Hypothalamus (tissue), 51 donors: ENCODE results near the gene PHRF1.

Source experiments
- DNase-seq, 51 donors: peaks; one replicate each; lab custom pipeline; 2025; lab: John Stamatoyannopoulos, UW

The PHRF1 gene

DNA sequence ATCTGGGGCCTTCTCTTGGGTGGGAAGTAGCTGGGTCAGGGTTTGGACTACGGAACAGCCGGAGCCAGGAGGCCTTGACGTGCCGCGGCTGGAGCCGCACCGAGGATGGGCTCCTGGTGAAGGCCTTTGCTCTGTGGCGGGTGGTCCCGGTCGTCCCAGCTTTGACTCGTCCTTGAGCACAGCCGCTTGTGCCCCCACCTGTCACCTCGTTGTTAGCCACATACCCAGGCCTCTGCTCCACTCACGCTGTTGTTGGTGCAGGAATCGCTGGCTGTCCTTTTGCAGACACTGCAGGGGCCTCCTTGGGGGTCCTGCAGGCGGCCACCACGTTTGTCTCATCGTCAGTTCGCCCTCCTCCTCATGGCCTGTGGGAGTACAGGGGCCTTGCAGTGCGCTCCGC, 17.1 kb downstream of the PHRF1 start:
- DNase-seq, result no peak

DNA sequence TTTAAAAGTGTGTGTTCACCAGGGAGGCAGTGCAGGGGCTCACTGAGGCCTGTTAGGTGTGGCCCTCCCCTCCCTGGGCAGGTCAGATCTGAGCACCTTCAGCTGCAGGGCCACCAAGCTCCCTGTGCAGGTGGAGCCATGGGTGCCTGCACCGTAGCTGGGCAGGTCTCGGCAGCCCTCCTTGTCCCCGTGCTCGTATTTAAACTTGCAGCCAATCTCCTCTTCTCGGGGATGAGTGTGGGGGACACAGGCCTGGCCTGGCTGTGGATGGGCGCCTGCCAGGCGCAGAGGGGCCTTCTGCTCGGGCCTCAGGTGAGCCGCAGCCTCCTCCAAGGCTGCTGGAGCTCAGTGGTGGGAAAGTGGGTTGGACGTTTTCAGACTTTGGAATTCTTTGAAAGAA, 19.1 kb downstream of the PHRF1 start:
- DNase-seq, result no peak

DNA sequence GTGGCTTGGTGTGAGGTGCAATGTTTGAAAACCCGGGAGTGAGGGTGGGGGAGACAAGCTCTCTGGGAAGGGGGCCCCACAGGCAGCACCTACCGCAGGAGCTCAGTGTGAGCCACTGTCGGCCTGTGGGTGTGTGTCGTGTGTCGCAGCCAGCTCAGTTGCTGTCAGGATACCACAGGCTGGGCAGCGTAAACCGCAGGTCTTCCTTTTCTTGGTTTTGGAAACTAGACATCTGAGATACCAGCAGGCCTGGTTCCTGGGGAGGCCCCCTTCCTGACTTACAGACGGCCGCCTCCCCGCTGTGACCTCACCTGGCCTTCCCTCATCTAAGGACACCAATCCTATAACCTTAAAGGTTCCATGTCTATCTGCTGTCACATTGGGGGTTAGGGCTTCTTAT, 20.1 kb downstream of the PHRF1 start:
- DNase-seq, result no peak

DNA sequence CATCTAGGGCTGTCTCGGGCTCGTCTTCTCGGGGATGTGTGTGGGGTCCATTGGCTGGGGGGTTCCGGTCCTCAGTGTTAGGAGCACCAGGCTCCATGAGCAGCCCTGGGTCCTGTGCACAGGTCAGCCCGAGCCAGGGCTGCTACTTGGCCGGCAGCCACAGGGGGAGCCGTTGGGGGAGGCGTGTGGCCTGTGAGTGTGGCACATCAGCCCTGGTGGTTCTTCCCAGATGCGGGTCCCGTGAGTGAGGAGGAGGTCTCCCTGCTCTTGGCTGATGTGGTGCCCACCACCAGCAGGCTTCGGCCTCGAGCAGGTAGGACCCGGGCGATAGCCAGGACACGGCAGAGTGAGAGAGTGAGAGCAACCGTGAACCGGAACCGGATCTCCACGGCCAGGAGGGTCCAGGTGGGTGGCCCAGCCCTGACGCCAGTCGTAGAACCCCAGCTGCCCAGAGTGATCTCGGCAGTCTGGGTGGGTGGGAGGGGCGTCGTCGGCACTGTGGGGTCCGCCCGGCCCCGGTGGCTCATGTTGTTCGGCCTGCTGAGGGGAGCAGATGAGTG, 21.0 kb downstream of the PHRF1 start:
- DNase-seq, result no peak

DNA sequence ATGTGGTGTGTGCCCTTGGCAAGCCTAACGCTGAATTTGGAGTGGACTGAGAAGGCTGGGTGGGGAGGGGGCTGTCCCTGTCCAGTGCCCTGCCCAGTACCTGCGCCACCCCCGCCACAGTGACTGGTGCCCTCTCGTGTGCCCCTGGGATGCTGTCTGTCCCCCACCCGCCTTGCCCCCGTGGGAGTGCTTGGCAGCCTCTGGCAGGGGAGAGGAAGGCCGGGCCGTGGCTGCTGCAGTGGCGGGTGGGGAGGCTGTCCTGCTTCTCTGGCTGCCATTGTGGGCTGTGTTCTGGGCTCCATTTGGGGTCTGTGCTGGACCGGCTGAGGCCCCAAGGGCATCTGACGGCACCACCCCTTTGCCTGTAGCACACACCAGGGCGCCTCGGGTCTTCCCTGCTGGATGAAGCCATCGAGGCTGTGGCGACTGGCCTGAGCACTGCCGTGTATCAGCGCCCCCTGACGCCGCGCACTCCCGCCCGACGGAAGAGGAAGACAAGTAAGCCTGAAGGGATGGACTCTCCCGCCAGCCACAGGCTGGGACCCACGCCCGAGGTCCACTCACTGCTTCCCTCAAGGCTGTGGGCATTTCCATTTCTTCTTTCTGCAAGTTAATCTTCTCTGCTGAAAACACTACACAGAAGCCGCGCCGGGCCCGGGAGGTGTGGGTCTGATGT, 21.9 kb downstream of the PHRF1 start:
- DNase-seq, result no peak

DNA sequence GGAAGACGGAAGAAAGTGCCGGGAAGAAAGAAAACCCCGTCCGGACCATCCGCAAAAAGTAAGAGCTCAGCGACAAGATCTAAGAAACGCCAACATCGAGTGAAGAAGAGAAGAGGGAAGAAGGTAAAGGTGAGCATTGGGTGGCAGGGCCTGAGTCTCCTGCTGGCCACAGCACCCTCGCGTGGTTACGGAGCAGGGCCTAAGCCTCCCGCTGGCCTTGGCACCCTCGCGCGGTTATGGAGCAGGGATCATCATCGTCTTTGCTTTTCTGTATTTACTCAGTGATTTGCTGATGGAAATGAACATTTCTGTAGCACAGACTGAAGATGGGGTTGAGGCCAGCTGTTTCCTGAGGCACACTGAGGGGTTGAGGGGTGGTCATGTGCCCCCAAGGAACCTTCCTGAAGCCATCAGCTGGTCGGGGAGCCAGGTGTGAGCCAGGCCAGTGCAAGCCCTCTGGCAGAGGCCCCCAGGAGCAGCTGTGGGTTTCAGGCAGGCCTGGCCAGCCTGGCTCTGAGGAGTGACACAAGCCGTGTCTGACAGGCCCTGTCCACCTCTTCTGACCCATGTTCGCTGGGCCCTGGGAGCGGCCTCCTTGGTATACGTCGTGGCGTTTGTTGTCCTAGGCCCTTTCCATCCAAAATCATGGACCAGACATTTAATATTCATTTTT, 25.4 kb downstream of the PHRF1 start:
- no peak for DNase-seq

DNA sequence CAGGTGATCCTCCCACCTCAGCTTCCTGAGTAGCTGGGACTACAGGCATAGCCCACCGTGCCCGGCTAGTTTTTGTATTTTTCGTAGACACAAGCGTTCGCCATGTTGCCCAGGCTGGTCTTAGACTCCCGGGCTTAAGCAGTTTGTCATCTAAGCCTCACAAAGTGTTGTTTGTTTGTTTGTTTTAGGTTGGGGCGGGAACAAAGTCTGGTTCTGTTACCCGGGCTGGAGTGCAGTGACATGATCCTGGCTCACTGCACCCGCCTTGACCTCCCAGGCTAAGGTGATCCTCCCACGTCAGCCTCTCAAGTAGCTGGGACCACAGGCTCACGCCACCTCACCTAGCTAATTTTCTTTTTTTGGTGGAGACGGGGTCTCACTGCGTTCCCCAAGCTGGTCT, 26.9 kb downstream of the PHRF1 start:
- no peak for DNase-seq

DNA sequence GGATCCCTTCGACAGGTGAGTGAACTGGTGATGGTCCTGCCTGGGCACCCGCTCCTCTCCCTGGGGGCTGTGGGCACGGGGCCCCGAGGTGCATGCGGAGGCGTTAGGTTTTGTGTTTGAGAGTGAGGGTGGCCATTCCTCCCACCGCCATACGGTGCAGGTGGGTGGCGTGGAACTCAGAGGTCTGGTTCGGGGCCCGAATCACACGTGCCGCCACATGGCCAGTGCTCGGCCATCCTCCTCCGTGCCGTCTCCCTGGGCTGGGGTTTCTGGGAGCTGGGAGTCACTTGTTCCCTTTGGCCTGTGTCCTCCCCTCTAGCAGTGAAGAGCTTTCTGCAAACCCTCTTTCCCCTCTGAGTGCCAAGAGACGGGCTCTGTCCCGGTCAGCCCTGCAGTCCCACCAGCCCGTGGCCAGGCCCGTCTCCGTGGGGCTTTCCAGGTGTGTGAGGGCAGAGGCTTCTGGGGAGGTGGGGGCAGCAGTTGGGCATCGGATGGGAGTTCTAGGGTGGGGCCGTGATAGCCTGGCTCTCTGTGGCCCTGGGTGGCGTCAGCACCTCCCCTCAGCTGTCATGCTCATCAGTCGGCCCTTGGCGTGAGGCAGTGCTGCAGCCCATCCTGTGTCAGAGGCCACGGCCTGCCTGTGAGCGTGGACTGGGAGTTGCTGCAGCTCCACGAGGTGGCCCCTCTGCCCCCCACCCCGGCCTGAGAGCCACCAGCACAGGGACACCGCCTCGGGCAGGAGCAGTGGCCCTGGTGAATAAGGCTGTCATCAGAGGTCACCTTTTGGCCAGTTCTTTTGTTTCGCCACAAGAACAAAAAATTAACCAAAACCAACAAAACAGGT, 29.2 kb downstream of the PHRF1 start:
- DNase-seq, result no peak

DNA sequence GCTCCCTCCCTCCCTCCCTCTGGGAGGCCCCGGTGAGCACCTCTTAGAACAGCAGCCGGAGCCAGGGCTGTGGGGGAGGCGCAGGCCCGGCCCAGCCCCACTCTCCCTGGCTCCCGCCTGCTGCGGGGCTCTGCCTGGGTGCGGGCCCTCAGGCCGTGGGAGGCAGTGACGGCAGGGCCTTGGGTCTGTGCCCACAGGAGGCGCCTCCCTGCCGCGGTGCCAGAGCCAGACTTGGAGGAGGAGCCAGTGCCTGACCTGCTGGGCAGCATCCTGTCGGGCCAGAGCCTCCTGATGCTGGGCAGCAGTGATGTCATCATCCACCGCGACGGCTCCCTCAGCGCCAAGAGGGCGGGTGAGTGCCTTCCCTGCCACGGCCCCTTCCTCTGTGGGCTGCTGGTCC, 30.0 kb downstream of the PHRF1 start:
- peak in 8 of 51 donors; percentile 11 to 60 (median 26) for DNase-seq

DNA sequence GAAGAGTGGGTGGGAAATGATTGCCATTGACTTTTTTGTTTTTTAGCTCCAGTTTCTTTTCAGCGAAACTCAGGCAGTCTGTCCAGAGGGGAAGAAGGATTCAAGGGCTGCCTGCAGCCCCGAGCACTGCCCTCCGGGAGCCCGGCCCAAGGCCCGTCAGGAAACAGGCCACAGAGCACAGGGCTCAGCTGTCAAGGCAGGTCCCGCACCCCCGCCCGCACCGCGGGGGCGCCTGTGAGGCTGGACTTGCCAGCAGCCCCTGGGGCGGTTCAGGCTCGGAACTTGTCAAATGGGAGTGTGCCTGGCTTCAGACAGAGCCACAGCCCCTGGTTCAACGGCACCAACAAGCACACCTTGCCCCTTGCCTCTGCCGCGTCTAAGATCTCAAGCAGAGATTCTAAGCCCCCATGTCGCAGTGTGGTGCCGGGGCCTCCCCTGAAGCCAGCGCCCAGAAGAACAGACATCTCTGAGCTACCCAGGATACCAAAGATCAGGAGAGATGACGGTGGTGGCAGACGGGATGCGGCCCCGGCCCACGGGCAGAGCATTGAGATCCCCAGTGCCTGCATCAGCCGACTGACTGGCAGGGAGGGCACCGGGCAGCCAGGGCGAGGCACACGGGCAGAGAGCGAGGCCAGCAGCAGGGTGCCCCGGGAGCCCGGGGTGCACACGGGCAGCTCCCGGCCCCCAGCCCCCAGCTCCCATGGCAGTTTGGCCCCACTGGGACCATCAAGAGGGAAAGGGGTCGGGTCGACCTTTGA, 30.9 kb downstream of the PHRF1 start:
- DNase-seq, result no peak

DNA sequence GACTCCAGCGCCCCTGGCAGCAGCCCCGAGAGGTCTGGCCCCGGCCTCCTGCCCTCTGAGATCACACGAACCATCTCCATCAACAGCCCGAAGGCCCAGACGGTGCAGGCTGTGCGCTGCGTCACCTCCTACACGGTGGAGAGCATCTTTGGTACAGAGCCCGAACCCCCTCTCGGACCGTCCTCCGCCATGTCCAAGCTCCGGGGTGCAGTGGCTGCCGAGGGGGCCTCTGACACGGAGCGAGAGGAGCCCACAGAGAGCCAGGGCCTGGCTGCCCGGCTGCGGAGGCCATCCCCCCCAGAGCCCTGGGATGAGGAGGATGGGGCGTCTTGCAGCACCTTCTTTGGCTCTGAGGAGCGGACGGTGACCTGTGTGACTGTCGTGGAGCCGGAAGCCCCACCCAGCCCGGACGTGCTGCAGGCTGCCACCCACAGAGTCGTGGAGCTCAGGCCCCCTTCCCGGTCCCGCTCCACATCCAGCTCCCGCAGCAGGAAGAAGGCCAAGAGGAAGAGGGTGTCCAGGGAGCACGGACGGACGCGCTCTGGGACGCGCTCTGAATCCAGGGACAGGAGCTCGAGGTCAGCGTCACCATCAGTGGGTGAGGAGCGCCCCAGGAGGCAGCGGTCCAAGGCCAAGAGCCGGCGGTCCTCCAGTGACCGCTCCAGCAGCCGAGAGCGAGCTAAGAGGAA, 31.8 kb downstream of the PHRF1 start:
- DNase-seq, result no peak

DNA sequence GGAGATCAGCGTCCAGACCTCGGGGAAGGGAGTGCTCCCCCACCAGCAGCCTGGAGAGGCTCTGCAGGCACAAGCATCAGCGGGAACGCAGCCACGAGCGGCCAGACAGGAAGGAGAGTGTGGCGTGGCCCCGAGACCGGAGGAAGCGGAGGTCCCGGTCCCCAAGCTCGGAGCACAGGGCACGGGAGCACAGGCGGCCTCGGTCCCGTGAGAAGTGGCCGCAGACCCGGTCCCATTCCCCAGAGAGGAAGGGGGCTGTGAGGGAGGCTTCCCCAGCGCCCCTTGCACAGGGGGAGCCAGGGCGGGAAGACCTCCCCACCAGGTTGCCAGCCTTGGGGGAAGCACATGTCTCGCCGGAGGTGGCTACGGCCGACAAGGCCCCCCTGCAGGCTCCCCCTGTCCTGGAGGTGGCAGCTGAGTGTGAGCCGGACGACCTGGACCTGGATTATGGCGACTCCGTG, 32.6 kb downstream of the PHRF1 start:
- no peak for DNase-seq

DNA sequence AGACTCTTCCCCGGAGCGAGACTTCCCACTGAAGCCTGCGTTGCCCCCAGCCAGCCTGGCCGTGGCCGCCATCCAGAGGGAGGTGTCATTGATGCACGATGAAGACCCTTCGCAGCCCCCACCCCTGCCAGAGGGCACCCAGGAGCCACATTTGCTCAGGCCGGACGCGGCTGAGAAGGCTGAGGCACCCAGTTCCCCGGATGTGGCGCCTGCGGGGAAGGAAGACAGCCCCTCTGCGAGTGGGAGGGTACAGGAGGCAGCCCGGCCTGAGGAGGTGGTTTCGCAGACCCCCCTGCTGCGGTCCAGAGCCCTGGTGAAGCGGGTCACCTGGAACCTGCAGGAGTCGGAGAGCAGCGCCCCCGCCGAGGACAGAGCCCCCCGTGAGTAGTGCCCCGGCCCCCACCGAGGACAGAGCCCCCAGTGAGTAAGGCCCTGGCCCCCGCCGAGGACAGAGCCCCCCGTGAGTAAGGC, 33.1 kb downstream of the PHRF1 start:
- DNase-seq, result no peak

DNA sequence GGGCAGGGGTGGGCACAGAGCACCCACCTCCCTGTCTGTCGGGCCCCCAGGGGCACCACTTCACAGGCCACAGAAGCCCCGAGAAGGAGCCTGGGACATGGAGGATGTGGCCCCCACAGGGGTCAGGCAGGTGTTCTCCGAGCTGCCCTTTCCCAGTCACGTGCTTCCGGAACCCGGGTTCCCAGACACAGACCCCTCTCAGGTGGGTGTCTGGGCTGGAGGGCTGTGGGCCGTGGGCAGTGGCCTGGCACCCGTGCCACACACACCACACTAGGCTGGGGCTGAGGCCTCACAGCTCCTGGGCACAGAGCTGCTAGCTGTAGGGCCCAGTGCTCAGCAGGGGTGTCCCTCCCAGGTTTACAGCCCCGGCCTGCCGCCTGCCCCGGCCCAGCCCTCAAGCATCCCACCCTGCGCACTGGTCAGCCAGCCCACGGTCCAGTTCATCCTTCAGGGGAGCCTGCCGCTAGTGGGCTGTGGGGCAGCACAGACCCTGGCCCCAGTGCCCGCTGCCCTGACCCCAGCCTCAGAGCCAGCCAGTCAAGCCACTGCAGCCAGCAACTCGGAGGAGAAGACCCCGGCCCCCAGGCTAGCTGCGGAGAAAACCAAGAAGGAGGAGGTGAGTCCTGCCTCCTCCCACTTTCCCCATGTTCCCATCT, 34.0 kb downstream of the PHRF1 start:
- DNase-seq, result no peak

DNA sequence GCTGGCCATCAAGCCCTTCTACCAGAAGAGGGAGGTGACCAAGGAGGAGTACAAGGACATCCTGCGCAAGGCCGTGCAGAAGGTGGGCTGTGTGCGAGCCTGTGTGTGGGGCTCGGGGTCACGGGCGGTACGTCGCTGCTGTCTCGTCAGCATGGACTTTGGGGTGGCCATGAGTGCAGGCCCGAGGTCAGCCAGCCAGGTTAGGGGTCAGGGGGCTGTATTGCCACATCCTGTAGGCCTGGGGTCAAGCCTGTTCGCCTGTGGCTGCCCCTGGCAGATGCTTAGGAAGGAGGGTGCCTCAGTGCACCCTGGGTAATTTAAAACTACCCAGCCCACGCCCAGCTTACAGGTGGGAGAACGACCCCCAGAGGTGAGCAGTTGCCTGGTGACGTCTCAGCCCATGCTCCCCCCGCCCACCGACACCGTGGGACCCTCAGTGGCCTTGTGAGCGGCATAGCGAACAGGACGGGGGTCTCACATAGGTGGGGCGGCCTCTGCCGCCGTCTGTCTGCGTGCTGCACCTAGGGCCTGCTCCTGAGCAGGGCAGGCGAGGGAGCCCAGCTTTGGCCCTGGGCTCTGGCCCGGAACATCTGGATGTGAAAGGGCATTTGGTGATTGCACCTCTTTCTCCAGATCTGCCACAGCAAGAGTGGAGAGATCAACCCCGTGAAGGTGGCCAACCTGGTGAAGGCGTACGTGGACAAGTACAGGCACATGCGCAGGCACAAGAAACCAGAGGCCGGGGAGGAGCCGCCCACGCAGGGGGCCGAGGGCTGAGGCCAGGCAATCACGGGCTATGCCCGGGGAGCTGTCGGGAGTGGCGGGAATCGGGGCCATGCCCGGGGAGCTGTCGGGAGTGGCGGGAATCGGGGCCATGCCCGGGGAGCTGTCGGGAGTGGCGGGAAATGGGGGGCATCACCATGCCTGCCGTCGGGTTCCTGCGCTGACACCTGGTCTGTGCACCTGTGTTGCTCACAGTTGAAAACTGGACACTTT, 35.0 kb downstream of the PHRF1 start:
- DNase-seq, result no peak

DNA sequence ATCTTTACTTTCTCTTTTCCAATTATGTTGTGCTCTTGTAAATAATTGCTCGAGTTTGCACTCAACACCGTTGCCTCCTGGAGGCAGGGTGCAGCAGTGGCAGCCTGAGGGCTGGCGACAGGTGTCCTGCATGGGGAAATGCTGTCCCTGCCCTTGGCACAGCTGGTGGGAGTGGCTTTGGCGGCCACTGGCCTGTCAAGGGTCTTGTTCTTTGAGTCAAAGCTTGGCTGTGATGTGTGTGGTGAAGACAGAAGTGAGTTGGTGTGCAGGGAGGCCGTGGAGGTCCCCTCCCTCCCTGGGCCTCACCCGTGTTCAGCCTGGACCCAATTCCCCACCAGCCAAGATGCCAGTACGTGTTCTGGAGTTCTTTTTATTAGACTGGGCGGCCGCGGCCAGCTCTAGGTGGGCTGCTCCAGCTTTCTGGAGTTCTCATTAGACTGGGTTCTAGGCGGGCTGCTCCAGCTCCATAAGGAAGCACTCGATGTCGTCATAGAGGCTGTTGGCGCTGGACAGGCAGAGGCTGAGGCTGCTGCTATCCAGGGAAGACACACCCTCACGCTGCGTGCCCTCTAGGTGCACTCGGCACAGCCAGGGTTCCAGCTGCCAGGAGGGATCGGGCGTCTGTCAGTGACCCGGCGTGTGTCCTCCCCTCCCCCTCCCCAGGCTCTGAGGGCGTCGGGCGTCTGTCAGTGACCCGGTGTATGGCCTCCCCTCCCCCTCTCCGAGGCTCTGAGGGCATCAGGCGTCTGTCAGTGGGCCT, 36.1 kb downstream of the PHRF1 start:
- DNase-seq, result no peak

DNA sequence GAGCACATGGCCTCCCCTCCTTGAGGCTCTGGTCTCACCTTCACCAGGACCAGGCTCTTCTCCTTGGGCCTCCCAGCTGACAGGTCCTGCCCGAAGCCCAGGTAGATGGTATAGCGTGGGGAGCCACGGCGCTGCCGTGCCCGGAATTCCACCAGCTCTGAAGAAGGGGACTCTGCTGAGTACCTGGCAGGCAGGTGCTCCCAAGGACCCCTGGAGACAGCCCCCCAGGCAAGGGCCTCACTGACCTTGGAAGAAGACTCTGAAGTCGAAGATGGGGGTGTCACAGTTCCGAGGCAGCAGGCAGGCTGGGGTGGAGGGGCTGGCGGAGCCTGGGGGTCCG, 36.7 kb downstream of the PHRF1 start:
- DNase-seq, result no peak
